Breast epithelium (tissue), 3 donors: Measurements from ENCODE around the gene MSGN1.

ENCODE experiments used
- POLR2A ChIP-seq: fragments of 450-650 bp; IDR thresholded peaks from one replicate; pipeline ENCODE4 v1.6.1; 2016; ENCODE audit warnings: antibody characterized with exemption, mild to moderate bottlenecking, moderate library complexity
- POLR2AphosphoS5 ChIP-seq, 3 donors: sonication (generic); formaldehyde crosslinking; IDR thresholded peaks; one replicate each; pipeline ENCODE4 v1.6.1; 2017; ENCODE audit warnings: antibody characterized with exemption in 3 of 3
- TF ChIP-seq, protein P1 (sequence below), 3 donors: fragments of 450-650 bp; IDR thresholded peaks; one replicate each; pipeline ENCODE4 v1.5.1; 2016 to 2017; ENCODE audit warnings: antibody characterized with exemption in 3 of 3, mild to moderate bottlenecking in 3 of 3, moderate library complexity in 3 of 3

DNA sequence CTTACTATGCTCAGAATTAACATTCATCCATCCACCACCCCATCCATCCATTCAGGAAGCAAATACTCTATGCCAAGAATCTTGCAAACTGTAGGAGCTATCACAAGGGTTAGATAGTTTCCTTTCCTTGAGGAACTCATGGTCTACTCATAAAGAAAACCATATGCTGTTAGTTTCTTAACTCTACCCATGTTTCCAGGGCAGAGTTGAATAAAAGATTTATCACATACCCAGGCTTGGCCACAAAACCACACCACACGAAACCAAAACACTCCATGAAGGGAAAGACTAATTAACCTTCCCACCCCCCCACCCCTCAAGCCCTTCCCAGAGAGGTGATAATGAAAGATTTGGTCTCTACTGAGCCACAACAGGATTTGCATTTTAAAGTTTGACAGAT lies 23.7 kb upstream of the MSGN1 start:
- TF ChIP-seq POLR2A, result no peak
- no peak for TF ChIP-seq POLR2AphosphoS5 (IDR thresholded peaks at IDR 0.05)
- TF ChIP-seq, protein P1, sequence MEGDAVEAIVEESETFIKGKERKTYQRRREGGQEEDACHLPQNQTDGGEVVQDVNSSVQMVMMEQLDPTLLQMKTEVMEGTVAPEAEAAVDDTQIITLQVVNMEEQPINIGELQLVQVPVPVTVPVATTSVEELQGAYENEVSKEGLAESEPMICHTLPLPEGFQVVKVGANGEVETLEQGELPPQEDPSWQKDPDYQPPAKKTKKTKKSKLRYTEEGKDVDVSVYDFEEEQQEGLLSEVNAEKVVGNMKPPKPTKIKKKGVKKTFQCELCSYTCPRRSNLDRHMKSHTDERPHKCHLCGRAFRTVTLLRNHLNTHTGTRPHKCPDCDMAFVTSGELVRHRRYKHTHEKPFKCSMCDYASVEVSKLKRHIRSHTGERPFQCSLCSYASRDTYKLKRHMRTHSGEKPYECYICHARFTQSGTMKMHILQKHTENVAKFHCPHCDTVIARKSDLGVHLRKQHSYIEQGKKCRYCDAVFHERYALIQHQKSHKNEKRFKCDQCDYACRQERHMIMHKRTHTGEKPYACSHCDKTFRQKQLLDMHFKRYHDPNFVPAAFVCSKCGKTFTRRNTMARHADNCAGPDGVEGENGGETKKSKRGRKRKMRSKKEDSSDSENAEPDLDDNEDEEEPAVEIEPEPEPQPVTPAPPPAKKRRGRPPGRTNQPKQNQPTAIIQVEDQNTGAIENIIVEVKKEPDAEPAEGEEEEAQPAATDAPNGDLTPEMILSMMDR (IDR thresholded peaks at IDR 0.05), result no peak
